LNCAP (cell line): ENCODE results near the gene SMIM41.

Experiments used
- CTCF ChIP-seq: fragments of 450-650 bp; IDR thresholded peaks from 2 replicates; pipeline ENCODE4 v1.5.1; 2017; ENCODE audit warnings: mild to moderate bottlenecking

Gene SMIM41

GRCh38 chr12:52074971-52075724 lies 4.4 kb upstream of the SMIM41 start:
- no peak for TF ChIP-seq CTCF

- TF ChIP-seq CTCF = no peak
Observed at GRCh38 chr12:52076811-52077210, 2.7 kb upstream of the SMIM41 start.

GRCh38 chr12:52078276-52078675 lies 1.2 kb upstream of the SMIM41 start:
- no peak for TF ChIP-seq CTCF

- TF ChIP-seq CTCF = no peak
Observed at GRCh38 chr12:52080403-52081251, 1.1 kb downstream of the SMIM41 start.

- TF ChIP-seq CTCF = no peak
Observed at GRCh38 chr12:52081263-52081733, 1.8 kb downstream of the SMIM41 start.

- no peak for TF ChIP-seq CTCF
Observed at GRCh38 chr12:52082026-52082668, 2.6 kb downstream of the SMIM41 start.

- no peak for TF ChIP-seq CTCF
Observed at GRCh38 chr12:52082669-52082987, 3.1 kb downstream of the SMIM41 start.
